H1 (cell line): ENCODE data around the gene TBC1D4. TPM values are rescaled to one million over a fixed set of nuclear protein-coding genes. Genes with fewer than 3 reads are reported as not detected.

Experiments
- CTCF ChIA-PET: fragments of 300-600 bp; sonication (Branson Sonifier 250); formaldehyde crosslinking; loops from one replicate; lab custom pipeline; 2021; ENCODE audit not compliant: partially characterized antibody; lab: Charles Lee
- POLR2A ChIA-PET: fragments of 300-600 bp; sonication (Branson Sonifier 250); formaldehyde crosslinking; loops from one replicate; lab custom pipeline; 2021; ENCODE audit warnings: inconsistent platforms; ENCODE audit not compliant: partially characterized antibody; lab: Charles Lee
- DNase-seq, 2 experiments: peaks; one replicate each; pipeline versions ENCODE4 v3.0.0 to v3.0.0-alpha.2; 2010 to 2022; ENCODE audit warnings: low spot score in 2 of 2, low read depth in 1 of 2, mixed read lengths in 1 of 2
- FAIRE-seq: peaks from 2 replicates; lab custom pipeline; 2011; peaks lifted over from hg19 to GRCh38; lab: Jason Lieb, UNC
- H2AFZ ChIP-seq: 2 replicates; pipeline ENCODE4 v1.8.1; 2012; ENCODE audit warnings: low read length, inconsistent platforms
- H2AK5ac ChIP-seq: 2 replicates; pipeline ENCODE4 v1.6.1; 2013; ENCODE audit warnings: low read depth, low read length
- H2BK120ac ChIP-seq: replicated peaks from 2 replicates; pipeline ENCODE3; 2013; ENCODE audit warnings: low read depth, low read length, inconsistent platforms
- H2BK12ac ChIP-seq: 2 replicates; pipeline ENCODE4 v1.6.1; 2013; ENCODE audit warnings: low read depth, low read length
- H2BK15ac ChIP-seq: 2 replicates; pipeline ENCODE4 v1.6.1; 2013; ENCODE audit warnings: low read length
- H2BK20ac ChIP-seq: 2 replicates; pipeline ENCODE4 v1.6.1; 2013; ENCODE audit warnings: low read length
- H2BK5ac ChIP-seq: 2 replicates; pipeline ENCODE4 v1.6.1; 2013; ENCODE audit warnings: low read depth, low read length
- H3K14ac ChIP-seq: 2 replicates; pipeline ENCODE4 v1.6.1; 2013; ENCODE audit warnings: inconsistent platforms; ENCODE audit not compliant: insufficient read length
- H3K18ac ChIP-seq: 2 replicates; pipeline ENCODE4 v1.6.1; 2013; ENCODE audit warnings: low read length; ENCODE audit errors: extremely low read depth
- H3K23ac ChIP-seq: 2 replicates; pipeline ENCODE4 v1.6.1; 2013; ENCODE audit warnings: inconsistent platforms; ENCODE audit not compliant: insufficient read length
- H3K23me2 ChIP-seq: 2 replicates; pipeline ENCODE4 v1.6.1; 2013; ENCODE audit warnings: low read depth, low read length
- H3K27ac ChIP-seq: 2 replicates; pipeline ENCODE4 v1.6.1; 2011; ENCODE audit warnings: low read depth, low read length, inconsistent platforms
- H3K27me3 ChIP-seq, 4 experiments: replicated peaks in 1 of 4; 1 replicate in 1 of 4; 2 replicates in 3 of 4; pipeline versions ENCODE4 v1.6.1 to v1.8.1; 2011 to 2013; ENCODE audit warnings: low read length in 3 of 4, mild to moderate bottlenecking in 3 of 4, inconsistent platforms in 2 of 4, mixed read lengths in 2 of 4, moderate library complexity in 1 of 4; ENCODE audit not compliant: control insufficient read depth in 3 of 4, insufficient read depth in 3 of 4; ENCODE audit errors: extremely low read depth in 1 of 4
- H3K36me3 ChIP-seq, 4 experiments: 2 replicates each; pipeline versions ENCODE4 v1.6.1 to v1.8.1; 2011 to 2013; ENCODE audit warnings: mild to moderate bottlenecking in 4 of 4, low read length in 3 of 4, moderate library complexity in 2 of 4, control low read depth in 1 of 4, inconsistent platforms in 1 of 4; ENCODE audit not compliant: insufficient read depth in 4 of 4, control insufficient read depth in 2 of 4
- H3K4ac ChIP-seq: replicated peaks from 2 replicates; pipeline ENCODE3; 2013; ENCODE audit warnings: low read length, low read depth, mixed read lengths, inconsistent platforms; ENCODE audit not compliant: insufficient read length
- H3K4me1 ChIP-seq, 4 experiments: replicated peaks in 1 of 4; 1 replicate in 1 of 4; 2 replicates in 3 of 4; pipeline versions ENCODE4 v1.6.1 to v1.8.1; 2011 to 2013; ENCODE audit warnings: low read length in 3 of 4, inconsistent platforms in 2 of 4, mixed read lengths in 1 of 4; ENCODE audit not compliant: insufficient read depth in 4 of 4, control insufficient read depth in 3 of 4
- H3K4me2 ChIP-seq, 2 experiments: 2 replicates each; pipeline versions ENCODE4 v1.6.1 to v1.8.1; 2011 to 2013; ENCODE audit warnings: low read depth in 2 of 2, low read length in 2 of 2, control low read depth in 1 of 2, inconsistent platforms in 1 of 2, mild to moderate bottlenecking in 1 of 2; ENCODE audit not compliant: insufficient read depth in 1 of 2
- H3K4me3 ChIP-seq, 4 experiments: fragments of 200-600, 300-600 bp in 1 of 4; sonication (generic), shearing (Covaris generic), sonication (Bioruptor Twin) in 1 of 4; 2 replicates each; pipeline versions ENCODE4 v1.5.1 to v1.8.1; 2011 to 2016; ENCODE audit warnings: low read length in 4 of 4, low read depth in 3 of 4, control low read depth in 2 of 4, inconsistent platforms in 2 of 4, mild to moderate bottlenecking in 2 of 4, mixed read lengths in 1 of 4, moderate library complexity in 1 of 4; ENCODE audit not compliant: insufficient read depth in 2 of 4; ENCODE audit errors: extremely low read depth in 1 of 4
- H3K56ac ChIP-seq: replicated peaks from 2 replicates; pipeline ENCODE3; 2013; ENCODE audit warnings: low read depth, mild to moderate bottlenecking, mixed read lengths, low read length, inconsistent platforms; ENCODE audit not compliant: insufficient read length
- H3K79me1 ChIP-seq: 2 replicates; pipeline ENCODE4 v1.6.1; 2013; ENCODE audit warnings: low read depth, low read length, control low read depth
- H3K79me2 ChIP-seq, 2 experiments: 2 replicates each; pipeline versions ENCODE4 v1.6.1 to v1.8.1; 2012 to 2013; ENCODE audit warnings: low read length in 2 of 2, mild to moderate bottlenecking in 2 of 2, inconsistent platforms in 1 of 2; ENCODE audit not compliant: insufficient read depth in 2 of 2, control insufficient read depth in 1 of 2
- H3K9ac ChIP-seq, 4 experiments: replicated peaks in 1 of 4; 1 replicate in 1 of 4; 2 replicates in 3 of 4; pipeline versions ENCODE4 v1.6.1 to v1.8.1; 2011 to 2013; ENCODE audit warnings: low read depth in 3 of 4, low read length in 3 of 4, control low read depth in 2 of 4, mild to moderate bottlenecking in 2 of 4, moderate library complexity in 2 of 4, inconsistent platforms in 1 of 4; ENCODE audit errors: extremely low read depth in 1 of 4
- H3K9me3 ChIP-seq, 2 experiments: 2 replicates each; pipeline versions ENCODE4 v1.6.1 to v1.8.1; 2012 to 2013; ENCODE audit warnings: mild to moderate bottlenecking in 2 of 2, moderate library complexity in 2 of 2, control low read depth in 1 of 2, inconsistent platforms in 1 of 2, low read depth in 1 of 2, low read length in 1 of 2, mixed read lengths in 1 of 2; ENCODE audit not compliant: insufficient read depth in 2 of 2
- H4K20me1 ChIP-seq, 2 experiments: replicated peaks in 1 of 2; 2 replicates each; pipeline versions ENCODE3 to v1.8.1; 2011 to 2013; ENCODE audit warnings: inconsistent platforms in 2 of 2, low read length in 2 of 2, mild to moderate bottlenecking in 1 of 2; ENCODE audit not compliant: insufficient read depth in 2 of 2, control insufficient read depth in 1 of 2
- H4K5ac ChIP-seq: 2 replicates; pipeline ENCODE4 v1.6.1; 2013; ENCODE audit warnings: low read length, low read depth, mixed read lengths, inconsistent platforms; ENCODE audit not compliant: insufficient read length
- H4K8ac ChIP-seq: 2 replicates; pipeline ENCODE4 v1.8.0; 2013; ENCODE audit warnings: mild to moderate bottlenecking, moderate library complexity, low read length, inconsistent platforms; ENCODE audit not compliant: insufficient read depth; ENCODE audit errors: extremely low read depth
- H4K91ac ChIP-seq: replicated peaks from 2 replicates; pipeline ENCODE3; 2013; ENCODE audit warnings: low read length, mixed read lengths, inconsistent platforms; ENCODE audit not compliant: insufficient read length
- BRCA1 ChIP-seq: IDR thresholded peaks from 2 replicates; pipeline ENCODE4 v1.6.1; 2012; ENCODE audit warnings: low read depth, low read length, improper control_type of control experiment
- CBX5 ChIP-seq: fragments of 300-800, 300-1000 bp; sonication (generic); IDR thresholded peaks from 2 replicates; pipeline ENCODE4 v1.7.1; 2016; ENCODE audit warnings: antibody characterized with exemption, low read length, low read depth
- CBX8 ChIP-seq: fragments of 300-800, 300-1000 bp; sonication (generic); IDR thresholded peaks from 2 replicates; pipeline ENCODE4 v1.7.1; 2016; ENCODE audit warnings: low read depth, low read length, borderline replicate concordance
- CEBPB ChIP-seq: IDR thresholded peaks from 2 replicates; pipeline ENCODE4 v1.6.1; 2012; ENCODE audit warnings: low read depth, low read length
- CHD1 ChIP-seq: IDR thresholded peaks from 2 replicates; pipeline ENCODE4 v1.6.1; 2012; ENCODE audit warnings: low read depth, low read length, improper control_type of control experiment
- CTBP2 ChIP-seq: IDR thresholded peaks from 2 replicates; pipeline ENCODE4 v1.7.0; 2011; ENCODE audit warnings: borderline replicate concordance, mild to moderate bottlenecking, moderate library complexity, mixed read lengths, low read length; ENCODE audit not compliant: insufficient read depth, insufficient read length
- JUND ChIP-seq: IDR thresholded peaks from 2 replicates; pipeline ENCODE4 v1.6.1; 2011; ENCODE audit warnings: mild to moderate bottlenecking, improper control_type of control experiment, low read length
- KDM5A ChIP-seq: fragments of 200-600 bp; IDR thresholded peaks from 2 replicates; pipeline ENCODE4 v1.7.1; 2012; ENCODE audit warnings: mild to moderate bottlenecking, low read length, inconsistent platforms, mixed read lengths
- NANOG ChIP-seq: IDR thresholded peaks from 2 replicates; pipeline ENCODE4 v1.6.1; 2011; ENCODE audit warnings: low read length, low read depth, mild to moderate bottlenecking, inconsistent platforms; ENCODE audit not compliant: insufficient read depth, poor library complexity, severe bottlenecking
- NRF1 ChIP-seq: IDR thresholded peaks from 2 replicates; pipeline ENCODE4 v1.6.1; 2011; ENCODE audit warnings: mild to moderate bottlenecking, low read depth, low read length, improper control_type of control experiment
- PHF8 ChIP-seq: fragments of 200-600 bp; sonication (generic); conservative IDR thresholded peaks from 2 replicates; pipeline ENCODE4 v1.7.1; 2012; ENCODE audit warnings: low read depth, mild to moderate bottlenecking, inconsistent platforms, low read length, moderate library complexity
- POLR2A ChIP-seq, 2 experiments: IDR thresholded peaks; 1 replicate in 1 of 2; 2 replicates in 1 of 2; pipeline ENCODE4 v1.6.1; 2011; ENCODE audit warnings: low read depth in 2 of 2, low read length in 2 of 2, mild to moderate bottlenecking in 2 of 2; ENCODE audit errors: control extremely low read depth in 1 of 2
- SIRT6 ChIP-seq: IDR thresholded peaks from one replicate; pipeline ENCODE4 v1.7.1; 2012; ENCODE audit warnings: low read length, inconsistent platforms
- SIX5 ChIP-seq: IDR thresholded peaks from 2 replicates; pipeline ENCODE4 v1.6.1; 2011; ENCODE audit warnings: mild to moderate bottlenecking, low read depth, low read length
- TAF1 ChIP-seq: IDR thresholded peaks from 2 replicates; pipeline ENCODE4 v1.6.1; 2011; ENCODE audit warnings: mild to moderate bottlenecking, low read depth, low read length
- ZNF274 ChIP-seq: IDR thresholded peaks from 2 replicates; pipeline ENCODE4 v1.7.0; 2012; ENCODE audit warnings: low read length, borderline replicate concordance; ENCODE audit errors: extremely low read depth
- WGBS, 2 experiments: shearing (Covaris generic) in 1 of 2; methylation state at CpG; one replicate each; pipeline versions ENCODE4 v1.1.6 to v1.1.7; 2013 to 2015; ENCODE audit warnings: low lambda C conversion rate in 2 of 2, mixed read lengths in 2 of 2, inconsistent platforms in 1 of 2, low coverage in 1 of 2, missing lambda C conversion rate in 1 of 2; ENCODE audit not compliant: insufficient replicate concordance in 2 of 2, insufficient coverage in 1 of 2, insufficient read length in 1 of 2; ENCODE audit errors: extremely low coverage in 1 of 2, missing lambda C conversion rate in 1 of 2; 5-methylcytosine and 5-hydroxymethylcytosine counted together
- polyA plus RNA-seq, 7 experiments: library from polyadenylated mRNA; depleted of rRNA in 3 of 7; stranded (reverse) in 5 of 7; unstranded in 2 of 7; fragments of >200 nt in 5 of 7; fragments of 200-250 nt in 2 of 7; gene quantifications; 1 replicate in 5 of 7; 2 replicates in 1 of 7; 4 replicates in 1 of 7; pipeline versions ENCODE4 v1.2.1 to v1.2.3, GENCODE V29; 2011 to 2013; ENCODE audit warnings: missing spikeins in 2 of 7, mixed read lengths in 2 of 7
- total RNA-seq: library from RNA; stranded (reverse); fragmentation: NEBNext Ultra II Directional; extraction: Animal tissue kit (Norgen Biotek cat#: 25700); gene quantifications from 2 replicates; pipeline ENCODE4 v1.2.1, GENCODE V29; 2021

Gene TBC1D4
- total and polyA plus RNA-seq, 2 of the 8 experiments (the other 6 are each of a cell fraction or from before 2014, with no cell fraction given), result 16.7 to 39.0 TPM

- H3K4me1 ChIP-seq, result peaks cover 0 to 4% (median 0%) of the 10 kb centered on the region in 4 experiments; a peak in 2 of 7 replicates
- CTCF ChIA-PET, result interaction anchor here (0.6 to 1.3 kb wide), 4 partner anchors 35 to 155 kb away, joined by 3 to 4 read pairs (median 3); no protein-coding TSS in a partner anchor
- no peak overlapping the region for H4K91ac ChIP-seq
- no peaks in the 10 kb centered on the region for H3K9me3 ChIP-seq
- H3K23me2 ChIP-seq, result peaks cover 7% of the 10 kb centered on the region
- no peak overlapping the region for H2AK5ac ChIP-seq
- H2BK120ac ChIP-seq, result no peak overlapping the region
- H3K23ac ChIP-seq, result no peak overlapping the region
- DNase-seq, result no peak
- H3K79me2 ChIP-seq, result peaks cover 0 to 56% of the 10 kb centered on the region in 2 experiments; a peak in 3 of 4 replicates
- H4K5ac ChIP-seq, result no peak overlapping the region
- H3K27me3 ChIP-seq, result no peaks in the 10 kb centered on the region
- POLR2A ChIA-PET, result interaction anchor here (0.8 kb wide), 1 partner anchor 167 kb away, joined by 4 read pairs; no protein-coding TSS in a partner anchor
- no peak overlapping the region for H3K4me2 ChIP-seq
- H2BK15ac ChIP-seq, result no peak overlapping the region
- H3K4me3 ChIP-seq, result no peak overlapping the region
- no peak overlapping the region for H3K18ac ChIP-seq
- H2BK20ac ChIP-seq, result no peak overlapping the region
- H3K56ac ChIP-seq, result no peak overlapping the region
- H3K79me1 ChIP-seq, result no peaks in the 10 kb centered on the region
- H3K36me3 ChIP-seq, result peaks cover 0 to 2% (median 0%) of the 10 kb centered on the region in 4 experiments; a peak in 1 of 8 replicates
- no peak overlapping the region for H2BK5ac ChIP-seq
- FAIRE-seq, result no peak
- H3K4ac ChIP-seq, result no peak overlapping the region
- H4K20me1 ChIP-seq, result peaks cover 2 to 6% of the 10 kb centered on the region in 2 experiments
- H3K27ac ChIP-seq, result no peak overlapping the region
- no peak overlapping the region for H2AFZ ChIP-seq
- 89% methylated on average over 4 of the region's 4 CpGs; no CpG with 5 or more reads in 1 of the 2 experiments for WGBS, 2 experiments
- no peak overlapping the region for H2BK12ac ChIP-seq
- no peak overlapping the region for H3K9ac ChIP-seq
- no peak overlapping the region for H4K8ac ChIP-seq
- H3K14ac ChIP-seq, result no peak overlapping the region
- TF ChIP-seq ZNF274 (no peak), CBX5 (no peak), NRF1 (no peak), JUND (no peak), CEBPB (no peak), BRCA1 (no peak), SIRT6 (no peak), CTBP2 (no peak), POLR2A (IDR thresholded peaks at IDR 0.05; ENCODE audit: control extremely low read depth in 1 of 2, low read depth in 2 of 2, low read length in 2 of 2) (no peak), TAF1 (no peak), NANOG (no peak), CHD1 (no peak), CBX8 (no peak), PHF8 (no peak), KDM5A (no peak), SIX5 (no peak)
Measured at GRCh38 chr13:75478659-75479058, 3.3 kb downstream of the TBC1D4 start.
